ENCODE results near the gene ABLIM2.

Gene ABLIM2

GRCh38 chr4:8192748-8193738, 34.4 kb upstream of the ABLIM2 start:
- DNase-seq, result no peak

GRCh38 chr4:8191136-8191747, 32.6 kb upstream of the ABLIM2 start:
- no peak for DNase-seq

- DNase-seq, result no peak
Measured at GRCh38 chr4:8189551-8190466, 31.2 kb upstream of the ABLIM2 start.

- DNase-seq, result no peak
Measured at GRCh38 chr4:8188743-8189550, 30.3 kb upstream of the ABLIM2 start.

- no peak for DNase-seq
Measured at GRCh38 chr4:8188085-8188484, 29.5 kb upstream of the ABLIM2 start.

GRCh38 chr4:8185930-8186329, 27.3 kb upstream of the ABLIM2 start:
- no peak for DNase-seq

GRCh38 chr4:8185295-8185694, 26.7 kb upstream of the ABLIM2 start:
- DNase-seq, result no peak

GRCh38 chr4:8184061-8184460, 25.4 kb upstream of the ABLIM2 start:
- no peak for DNase-seq

- no peak for DNase-seq
Measured at GRCh38 chr4:8182858-8183725, 24.5 kb upstream of the ABLIM2 start.

GRCh38 chr4:8182294-8182693, 23.7 kb upstream of the ABLIM2 start:
- DNase-seq, result no peak

- DNase-seq, result no peak
Measured at GRCh38 chr4:8181844-8182243, 23.2 kb upstream of the ABLIM2 start.

- DNase-seq, result no peak
Measured at GRCh38 chr4:8181119-8181518, 22.5 kb upstream of the ABLIM2 start.

- DNase-seq, result no peak
Measured at GRCh38 chr4:8180310-8181093, 21.9 kb upstream of the ABLIM2 start.

- DNase-seq, result no peak
Measured at GRCh38 chr4:8179771-8180170, 21.2 kb upstream of the ABLIM2 start.

- no peak for DNase-seq
Measured at GRCh38 chr4:8179074-8179473, 20.5 kb upstream of the ABLIM2 start.

- no peak for DNase-seq
Measured at GRCh38 chr4:8177956-8178355, 19.3 kb upstream of the ABLIM2 start.

- no peak for DNase-seq
Measured at GRCh38 chr4:8177552-8177951, 18.9 kb upstream of the ABLIM2 start.

- DNase-seq, result no peak
Measured at GRCh38 chr4:8176547-8177399, 18.2 kb upstream of the ABLIM2 start.

GRCh38 chr4:8175686-8176085, 17.1 kb upstream of the ABLIM2 start:
- DNase-seq, result no peak
